ENCODE data around the gene HSF4.

HSF4 gene

DNA sequence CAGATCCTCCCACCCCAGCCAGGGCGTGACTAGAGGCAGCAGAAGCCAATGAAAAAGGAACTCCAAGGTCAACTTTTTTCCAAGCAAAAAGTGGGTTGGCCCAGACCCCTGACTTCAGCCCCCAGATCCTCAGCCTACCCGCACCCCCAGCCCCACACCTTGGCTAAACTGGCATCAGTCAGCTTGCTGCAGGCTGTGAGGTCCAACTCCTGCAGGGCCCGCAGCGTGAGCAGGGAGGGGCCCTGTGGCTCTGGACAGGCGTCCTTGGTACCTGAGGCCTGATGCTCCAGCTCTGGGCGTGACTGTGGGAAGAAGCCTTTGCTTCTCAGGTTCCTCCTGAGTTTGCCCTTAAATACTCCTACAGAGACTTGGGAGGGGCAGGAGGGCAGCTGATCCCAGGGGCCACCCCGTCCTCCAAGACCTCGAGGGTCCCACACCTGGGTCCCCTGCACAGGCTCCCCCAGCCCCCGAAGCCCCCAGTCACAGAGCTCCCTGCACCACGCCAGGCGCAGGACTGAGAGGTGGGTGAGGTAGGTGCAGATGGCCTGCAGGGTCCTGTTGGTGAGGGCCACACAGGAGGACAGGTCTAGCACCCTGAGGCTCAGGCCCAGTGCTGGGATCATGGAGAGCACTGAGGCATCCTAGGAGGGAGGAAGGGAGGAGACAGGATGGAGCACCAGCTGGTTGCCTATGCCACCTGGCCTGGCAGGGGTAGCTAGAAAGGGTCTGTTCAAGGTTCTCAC lies 43.8 kb downstream of the HSF4 start:
- Histone ChIP-seq H3K4me1 (ENCODE audit: insufficient read depth, low read length) (peaks cover 8% of the 10 kb centered on the region), H2AFZ (ENCODE audit: low read depth, low read length) (no peak overlapping the region), H3K9me3 (ENCODE audit: low read length) (no peaks in the 10 kb centered on the region), H3K36me3 (ENCODE audit: insufficient read depth, low read length) (peaks cover 22% of the 10 kb centered on the region), H3K4me3 (ENCODE audit: low read length) (no peak overlapping the region), H3K27me3 (ENCODE audit: insufficient read depth, low read length) (no peaks in the 10 kb centered on the region)

DNA sequence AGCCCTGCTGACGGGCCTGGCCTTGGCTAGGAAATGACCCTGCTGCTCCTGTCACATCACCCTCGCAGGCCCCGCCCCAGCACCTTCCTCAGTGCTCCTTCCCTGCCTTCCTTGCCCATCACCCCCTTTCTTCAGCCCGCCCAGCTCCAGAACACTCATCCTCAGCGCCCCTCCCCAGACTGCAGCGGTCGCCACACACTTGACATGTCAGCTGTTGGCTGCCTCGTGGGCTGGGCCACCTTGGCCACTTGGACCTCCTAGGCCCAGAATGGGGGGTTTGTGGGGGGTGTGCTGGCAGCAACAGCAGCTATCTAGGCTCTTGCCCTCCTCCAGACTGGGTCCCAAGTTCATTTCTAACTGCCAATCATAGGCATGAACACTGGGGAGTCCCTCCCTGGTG lies 45.0 kb downstream of the HSF4 start:
- Histone ChIP-seq H3K36me3 (ENCODE audit: insufficient read depth, low read length) (peaks cover 14% of the 10 kb centered on the region), H3K4me1 (ENCODE audit: insufficient read depth, low read length) (peaks cover 8% of the 10 kb centered on the region), H3K27me3 (ENCODE audit: insufficient read depth, low read length) (no peaks in the 10 kb centered on the region), H3K4me3 (ENCODE audit: low read length) (no peak overlapping the region), H2AFZ (ENCODE audit: low read depth, low read length) (no peak overlapping the region), H3K9me3 (ENCODE audit: low read length) (no peaks in the 10 kb centered on the region)

DNA sequence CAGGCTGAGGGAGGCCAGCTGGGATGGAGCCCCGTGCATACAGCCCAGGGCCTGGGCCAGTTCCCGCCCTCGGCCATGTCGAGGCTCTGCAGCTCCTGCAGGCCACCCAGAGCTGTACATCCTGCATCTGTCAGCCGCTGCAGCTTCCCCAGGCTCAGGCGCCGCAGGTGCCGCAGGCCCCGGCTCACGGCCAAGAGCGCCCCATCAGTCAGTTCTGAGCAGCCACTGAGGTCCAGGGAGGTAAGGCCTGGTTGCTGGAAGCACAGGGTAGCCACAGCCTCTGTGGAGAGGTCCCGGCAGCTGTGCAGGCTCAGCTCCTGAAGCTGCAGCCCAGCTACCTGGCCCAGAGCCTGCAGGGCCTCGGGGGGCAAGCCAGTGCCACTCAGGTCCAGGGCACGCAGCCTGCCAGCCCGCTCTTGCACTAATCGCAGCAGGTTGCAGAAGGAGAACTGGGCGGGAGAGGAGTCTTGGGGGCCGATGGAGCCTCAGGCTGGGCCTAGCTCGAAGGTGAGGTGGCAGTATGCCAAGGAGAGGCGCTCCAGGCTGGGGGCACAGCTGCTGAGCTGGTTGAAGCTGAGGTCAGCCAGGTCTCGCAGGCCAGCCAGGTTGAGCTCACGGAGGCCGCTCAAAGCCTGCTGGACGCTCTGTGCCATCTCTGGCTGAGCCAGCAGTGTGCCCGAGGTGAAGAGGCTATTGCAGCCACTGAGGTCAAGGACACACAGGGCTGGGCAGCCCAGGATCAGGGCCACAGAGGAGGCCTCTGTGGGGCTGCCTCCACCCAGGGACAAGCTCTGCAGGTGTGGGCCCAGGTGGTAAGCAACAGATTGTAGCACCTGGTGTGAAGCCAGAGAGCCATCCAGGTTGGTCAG lies 45.8 kb downstream of the HSF4 start:
- H2AFZ ChIP-seq (ENCODE audit: low read depth, low read length): no peak overlapping the region
- no peaks in the 10 kb centered on the region for H3K9me3 ChIP-seq (ENCODE audit: low read length)
- H3K4me1 ChIP-seq (ENCODE audit: insufficient read depth, low read length): peaks cover 8% of the 10 kb centered on the region
- H3K27me3 ChIP-seq (ENCODE audit: insufficient read depth, low read length): no peaks in the 10 kb centered on the region
- peaks cover 14% of the 10 kb centered on the region for H3K36me3 ChIP-seq (ENCODE audit: insufficient read depth, low read length)
- H3K4me3 ChIP-seq (ENCODE audit: low read length): no peak overlapping the region

DNA sequence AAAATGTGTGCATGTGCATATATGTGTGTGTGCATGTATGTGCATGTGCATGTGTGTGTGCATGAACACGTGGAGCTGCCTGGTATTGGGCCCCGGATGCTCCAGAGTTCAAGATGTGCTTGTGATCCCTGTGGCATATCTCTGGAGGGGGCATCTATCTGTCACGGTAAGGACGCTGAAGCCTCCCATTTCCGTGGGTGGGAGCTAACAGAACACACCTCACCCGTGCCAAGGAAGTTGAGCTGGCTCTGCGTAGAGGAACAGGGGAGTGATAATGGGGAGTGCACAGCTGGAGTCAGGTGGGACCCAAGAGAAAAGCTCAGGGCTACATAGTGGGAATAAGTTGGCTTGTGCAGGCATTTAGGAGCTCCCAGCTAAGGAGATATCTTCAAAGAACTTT lies 47.1 kb downstream of the HSF4 start:
- H3K36me3 ChIP-seq (ENCODE audit: insufficient read depth, low read length): peaks cover 17% of the 10 kb centered on the region
- H2AFZ ChIP-seq (ENCODE audit: low read depth, low read length): no peak overlapping the region
- H3K9me3 ChIP-seq (ENCODE audit: low read length): no peaks in the 10 kb centered on the region
- H3K4me3 ChIP-seq (ENCODE audit: low read length): no peak overlapping the region
- no peaks in the 10 kb centered on the region for H3K27me3 ChIP-seq (ENCODE audit: insufficient read depth, low read length)
- peaks cover 7% of the 10 kb centered on the region for H3K4me1 ChIP-seq (ENCODE audit: insufficient read depth, low read length)

DNA sequence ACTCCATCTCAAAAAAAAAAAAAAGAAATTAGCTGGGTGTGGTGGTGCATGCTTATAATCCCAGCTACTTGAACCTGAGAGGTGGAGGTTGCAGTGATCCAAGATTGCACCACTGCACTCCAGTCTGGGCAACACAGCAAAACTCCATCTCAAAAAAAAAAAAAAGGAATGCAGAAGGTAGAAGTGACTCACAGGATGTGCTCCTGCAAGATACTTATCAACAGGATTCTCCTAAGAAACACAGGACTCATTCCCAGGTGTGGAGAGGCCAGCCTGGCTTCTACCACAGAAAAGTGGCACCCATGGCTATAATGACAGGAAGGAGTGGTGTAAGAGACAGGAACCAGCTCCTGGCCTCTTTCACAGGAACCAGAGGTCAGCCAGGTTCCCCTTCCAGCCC lies 48.2 kb downstream of the HSF4 start:
- H3K4me1 ChIP-seq (ENCODE audit: insufficient read depth, low read length): no peaks in the 10 kb centered on the region
- no peaks in the 10 kb centered on the region for H3K9me3 ChIP-seq (ENCODE audit: low read length)

DNA sequence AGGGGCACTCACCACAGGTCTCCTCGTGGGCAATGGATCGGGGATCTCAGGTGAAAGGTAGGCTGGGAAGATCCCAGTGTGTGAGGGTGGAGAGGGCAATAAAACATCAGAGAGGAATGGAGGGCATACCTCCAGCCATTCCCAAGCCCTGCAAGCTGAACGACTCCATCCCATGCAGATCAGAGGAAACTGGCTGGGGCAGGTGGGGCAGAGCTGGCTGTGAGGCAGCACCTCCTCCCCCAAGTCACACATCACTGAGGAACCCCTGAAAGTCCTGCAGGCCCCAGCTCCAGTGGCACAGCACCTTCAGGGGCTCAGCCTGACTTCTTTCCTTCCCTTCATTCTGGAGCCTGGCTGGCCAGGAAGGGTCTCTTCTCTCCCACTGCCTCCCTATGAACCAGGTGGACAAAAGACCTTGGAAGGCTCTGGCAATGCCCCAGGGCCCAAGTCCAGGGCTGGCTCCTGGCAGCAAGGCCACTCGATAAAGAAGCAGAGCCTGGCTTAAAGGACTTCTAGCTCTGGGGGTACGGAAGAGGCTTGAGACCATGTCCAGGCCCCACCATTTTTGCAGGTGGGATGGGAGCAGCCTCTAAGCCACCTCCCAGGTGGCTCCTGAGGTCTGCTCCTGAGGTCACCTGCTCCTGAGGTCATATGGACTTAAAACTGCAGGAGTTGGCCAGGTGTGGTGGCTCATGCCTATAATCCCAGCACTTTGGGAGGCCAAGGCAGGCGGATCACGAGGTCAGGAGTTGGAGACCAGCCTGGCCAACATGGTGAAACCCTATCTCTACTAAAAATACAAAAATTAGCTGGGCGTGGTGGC lies 48.9 kb downstream of the HSF4 start:
- H3K36me3 ChIP-seq (ENCODE audit: insufficient read depth, low read length): peaks cover 18% of the 10 kb centered on the region
- H2AFZ ChIP-seq (ENCODE audit: low read depth, low read length): no peak overlapping the region
- no peak overlapping the region for H3K4me3 ChIP-seq (ENCODE audit: low read length)

More for the DNA sequence above, 48.2 kb downstream of the HSF4 start:
- H3K4me3 ChIP-seq (ENCODE audit: low read length): no peak overlapping the region
- H3K36me3 ChIP-seq (ENCODE audit: insufficient read depth, low read length): peaks cover 18% of the 10 kb centered on the region
- no peak overlapping the region for H2AFZ ChIP-seq (ENCODE audit: low read depth, low read length)
- no peaks in the 10 kb centered on the region for H3K27me3 ChIP-seq (ENCODE audit: insufficient read depth, low read length)

DNA sequence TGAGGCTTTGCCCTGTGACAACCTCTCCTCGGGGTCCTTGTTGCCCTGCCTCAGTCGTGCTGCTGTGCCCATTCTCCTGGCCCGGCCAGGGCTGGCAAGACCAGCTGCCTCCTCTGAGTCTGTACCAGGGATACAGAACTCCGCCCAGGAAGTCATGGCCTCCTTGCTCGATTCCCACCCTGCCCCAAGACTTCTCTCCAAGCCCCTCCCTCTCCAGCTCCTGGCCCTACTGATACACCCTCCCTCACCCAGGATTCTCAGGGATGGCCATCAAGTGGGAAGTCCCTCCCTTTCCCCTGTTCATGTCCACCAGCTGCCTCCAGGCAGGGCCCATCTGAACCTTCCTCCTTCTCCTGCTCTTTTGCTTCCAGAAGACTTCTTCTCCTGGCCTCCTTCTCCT lies 51.2 kb downstream of the HSF4 start:
- H3K9me3 ChIP-seq (ENCODE audit: low read length): no peaks in the 10 kb centered on the region
- peaks cover 15% of the 10 kb centered on the region for H3K36me3 ChIP-seq (ENCODE audit: insufficient read depth, low read length)
- no peak overlapping the region for H3K4me3 ChIP-seq (ENCODE audit: low read length)
- H2AFZ ChIP-seq (ENCODE audit: low read depth, low read length): no peak overlapping the region
- no peaks in the 10 kb centered on the region for H3K4me1 ChIP-seq (ENCODE audit: insufficient read depth, low read length)
- H3K27me3 ChIP-seq (ENCODE audit: insufficient read depth, low read length): no peaks in the 10 kb centered on the region

More for the DNA sequence above, 48.9 kb downstream of the HSF4 start:
- Histone ChIP-seq H3K4me1 (ENCODE audit: insufficient read depth, low read length) (no peaks in the 10 kb centered on the region), H3K9me3 (ENCODE audit: low read length) (no peaks in the 10 kb centered on the region), H3K27me3 (ENCODE audit: insufficient read depth, low read length) (no peaks in the 10 kb centered on the region)

DNA sequence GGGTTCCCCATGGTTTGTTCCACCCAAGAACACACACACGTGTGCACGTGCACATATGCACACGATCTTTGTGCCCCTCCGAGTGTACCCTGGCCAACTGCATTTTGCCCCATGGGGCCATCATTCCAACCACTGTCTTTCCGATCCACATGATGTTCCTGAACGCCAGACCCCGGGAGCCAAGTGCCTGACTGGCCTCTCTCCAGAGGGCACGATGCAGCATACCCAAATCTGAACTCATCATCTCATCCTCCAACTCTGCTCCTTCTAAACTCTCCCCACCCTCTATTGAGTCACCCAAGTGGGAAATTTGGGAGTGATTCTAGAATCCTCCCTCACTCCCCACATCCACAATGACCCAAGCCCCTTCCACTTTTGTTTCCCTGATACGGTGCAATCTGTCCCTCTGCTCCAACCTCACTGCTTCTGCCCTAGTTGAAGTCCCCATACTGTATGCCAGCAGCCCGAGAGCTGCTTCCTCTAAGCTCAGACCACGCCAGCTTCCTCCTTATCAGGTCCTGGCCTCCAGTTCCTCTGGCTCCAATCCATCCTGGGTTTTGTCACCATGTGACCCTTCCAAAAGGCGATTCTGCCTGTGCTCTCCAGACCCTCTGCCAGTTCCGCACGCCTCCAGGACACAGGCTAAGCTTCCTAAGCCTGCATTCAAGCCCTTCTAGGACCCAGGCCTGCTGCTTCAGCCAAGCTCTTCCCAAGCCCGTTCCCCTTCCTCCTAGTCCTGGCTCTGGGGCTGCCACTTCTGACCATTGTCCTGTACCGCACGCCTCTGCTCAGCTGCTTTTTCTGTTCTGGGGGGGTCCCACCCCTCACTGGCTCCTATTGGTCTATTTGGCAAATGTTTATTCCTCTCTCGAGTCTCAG lies 52.3 kb downstream of the HSF4 start:
- no peaks in the 10 kb centered on the region for H3K27me3 ChIP-seq (ENCODE audit: insufficient read depth, low read length)
- no peaks in the 10 kb centered on the region for H3K4me1 ChIP-seq (ENCODE audit: insufficient read depth, low read length)
- no peaks in the 10 kb centered on the region for H3K9me3 ChIP-seq (ENCODE audit: low read length)
- H3K4me3 ChIP-seq (ENCODE audit: low read length): no peak overlapping the region
- peaks cover 10% of the 10 kb centered on the region for H3K36me3 ChIP-seq (ENCODE audit: insufficient read depth, low read length)
- H2AFZ ChIP-seq (ENCODE audit: low read depth, low read length): no peak overlapping the region

All from neuron (in vitro differentiated cells).